Measurements from ENCODE around the gene TAX1BP1.
A peak's percentile ranks its signal among the peaks of the same experiment; 100 is the strongest.

The TAX1BP1 gene

GRCh38 chr7:27799212-27799611 is 59.2 kb downstream of the TAX1BP1 start:
- H3K9ac ChIP-seq (ENCODE audit: low read length) = no peak overlapping the region
- H3K4me1 ChIP-seq (ENCODE audit: control insufficient read depth, insufficient read depth, low read length) = no peaks in the 10 kb centered on the region
- no peaks in the 10 kb centered on the region for H3K27me3 ChIP-seq (ENCODE audit: control insufficient read depth, insufficient read depth, low read length)
- H3K36me3 ChIP-seq (ENCODE audit: control insufficient read depth, insufficient read depth, low read length) = peaks cover 4% of the 10 kb centered on the region
- no peak overlapping the region for H3K27ac ChIP-seq (ENCODE audit: low read depth, low read length)
- no peak overlapping the region for H3K4me3 ChIP-seq (ENCODE audit: low read length)

- peaks cover 4% of the 10 kb centered on the region for H3K36me3 ChIP-seq (ENCODE audit: control insufficient read depth, insufficient read depth, low read length)
- no peak overlapping the region for H3K9ac ChIP-seq (ENCODE audit: low read length)
- H3K27ac ChIP-seq (ENCODE audit: low read depth, low read length) = no peak overlapping the region
Observed at GRCh38 chr7:27802999-27803398, 63.0 kb downstream of the TAX1BP1 start.

GRCh38 chr7:27804139-27804538 is 64.2 kb downstream of the TAX1BP1 start:
- Histone ChIP-seq H3K4me1 (ENCODE audit: control insufficient read depth, insufficient read depth, low read length) (no peaks in the 10 kb centered on the region), H3K36me3 (ENCODE audit: control insufficient read depth, insufficient read depth, low read length) (peaks cover 4% of the 10 kb centered on the region), H3K4me3 (ENCODE audit: low read length) (no peak overlapping the region), H3K27ac (ENCODE audit: low read depth, low read length) (no peak overlapping the region), H3K9ac (ENCODE audit: low read length) (no peak overlapping the region), H3K27me3 (ENCODE audit: control insufficient read depth, insufficient read depth, low read length) (no peaks in the 10 kb centered on the region)

More at GRCh38 chr7:27802999-27803398, 63.0 kb downstream of the TAX1BP1 start:
- Histone ChIP-seq H3K4me3 (ENCODE audit: low read length) (no peak overlapping the region), H3K4me1 (ENCODE audit: control insufficient read depth, insufficient read depth, low read length) (no peaks in the 10 kb centered on the region), H3K27me3 (ENCODE audit: control insufficient read depth, insufficient read depth, low read length) (no peaks in the 10 kb centered on the region)

- Histone ChIP-seq H3K27ac (ENCODE audit: low read depth, low read length) (no peak overlapping the region), H3K36me3 (ENCODE audit: control insufficient read depth, insufficient read depth, low read length) (no peaks in the 10 kb centered on the region), H3K4me3 (ENCODE audit: low read length) (no peak overlapping the region), H3K9ac (ENCODE audit: low read length) (no peak overlapping the region), H3K27me3 (ENCODE audit: control insufficient read depth, insufficient read depth, low read length) (no peaks in the 10 kb centered on the region), H3K4me1 (ENCODE audit: control insufficient read depth, insufficient read depth, low read length) (no peaks in the 10 kb centered on the region)
Observed at GRCh38 chr7:27808626-27809025, 68.7 kb downstream of the TAX1BP1 start.

- H3K4me3 ChIP-seq (ENCODE audit: low read length) = no peak overlapping the region
- H3K27me3 ChIP-seq (ENCODE audit: control insufficient read depth, insufficient read depth, low read length) = no peaks in the 10 kb centered on the region
- no peak overlapping the region for H3K27ac ChIP-seq (ENCODE audit: low read depth, low read length)
- H3K36me3 ChIP-seq (ENCODE audit: control insufficient read depth, insufficient read depth, low read length) = no peaks in the 10 kb centered on the region
- H3K9ac ChIP-seq (ENCODE audit: low read length) = no peak overlapping the region
- H3K4me1 ChIP-seq (ENCODE audit: control insufficient read depth, insufficient read depth, low read length) = no peaks in the 10 kb centered on the region
Observed at GRCh38 chr7:27810186-27810585, 70.2 kb downstream of the TAX1BP1 start.

- Histone ChIP-seq H3K4me3 (ENCODE audit: low read length) (no peak overlapping the region), H3K27ac (ENCODE audit: low read depth, low read length) (no peak overlapping the region), H3K27me3 (ENCODE audit: control insufficient read depth, insufficient read depth, low read length) (no peaks in the 10 kb centered on the region), H3K36me3 (ENCODE audit: control insufficient read depth, insufficient read depth, low read length) (peaks cover 3% of the 10 kb centered on the region), H3K9ac (ENCODE audit: low read length) (no peak overlapping the region), H3K4me1 (ENCODE audit: control insufficient read depth, insufficient read depth, low read length) (no peaks in the 10 kb centered on the region)
Observed at GRCh38 chr7:27812706-27813105, 72.7 kb downstream of the TAX1BP1 start.

- H3K9ac ChIP-seq (ENCODE audit: low read length) = no peak overlapping the region
- H3K36me3 ChIP-seq (ENCODE audit: control insufficient read depth, insufficient read depth, low read length) = no peaks in the 10 kb centered on the region
- no peak overlapping the region for H3K27ac ChIP-seq (ENCODE audit: low read depth, low read length)
- no peaks in the 10 kb centered on the region for H3K27me3 ChIP-seq (ENCODE audit: control insufficient read depth, insufficient read depth, low read length)
- no peaks in the 10 kb centered on the region for H3K4me1 ChIP-seq (ENCODE audit: control insufficient read depth, insufficient read depth, low read length)
- H3K4me3 ChIP-seq (ENCODE audit: low read length) = no peak overlapping the region
Observed at GRCh38 chr7:27822245-27822644, 82.3 kb downstream of the TAX1BP1 start.

- no peaks in the 10 kb centered on the region for H3K36me3 ChIP-seq (ENCODE audit: control insufficient read depth, insufficient read depth, low read length)
Observed at GRCh38 chr7:27825891-27826290, 85.9 kb downstream of the TAX1BP1 start.

GRCh38 chr7:27826357-27826756 is 86.4 kb downstream of the TAX1BP1 start:
- Histone ChIP-seq H3K36me3 (ENCODE audit: control insufficient read depth, insufficient read depth, low read length) (no peaks in the 10 kb centered on the region), H3K27ac (ENCODE audit: low read depth, low read length) (no peak overlapping the region), H3K4me1 (ENCODE audit: control insufficient read depth, insufficient read depth, low read length) (no peaks in the 10 kb centered on the region), H3K4me3 (ENCODE audit: low read length) (no peak overlapping the region), H3K9ac (ENCODE audit: low read length) (no peak overlapping the region), H3K27me3 (ENCODE audit: control insufficient read depth, insufficient read depth, low read length) (no peaks in the 10 kb centered on the region)

More at GRCh38 chr7:27825891-27826290, 85.9 kb downstream of the TAX1BP1 start:
- Histone ChIP-seq H3K9ac (ENCODE audit: low read length) (no peak overlapping the region), H3K4me3 (ENCODE audit: low read length) (no peak overlapping the region), H3K27me3 (ENCODE audit: control insufficient read depth, insufficient read depth, low read length) (no peaks in the 10 kb centered on the region), H3K27ac (ENCODE audit: low read depth, low read length) (no peak overlapping the region), H3K4me1 (ENCODE audit: control insufficient read depth, insufficient read depth, low read length) (no peaks in the 10 kb centered on the region)

GRCh38 chr7:27834179-27834921 is 94.4 kb downstream of the TAX1BP1 start:
- Histone ChIP-seq H3K4me1 (ENCODE audit: control insufficient read depth, insufficient read depth, low read length) (peaks cover 8% of the 10 kb centered on the region), H3K4me3 (ENCODE audit: low read length) (no peak overlapping the region), H3K9ac (ENCODE audit: low read length) (no peak overlapping the region), H3K36me3 (ENCODE audit: control insufficient read depth, insufficient read depth, low read length) (no peaks in the 10 kb centered on the region), H3K27ac (ENCODE audit: low read depth, low read length) (peak overlapping the region; percentile 3), H3K27me3 (ENCODE audit: control insufficient read depth, insufficient read depth, low read length) (no peaks in the 10 kb centered on the region)

- peaks cover 8% of the 10 kb centered on the region for H3K4me1 ChIP-seq (ENCODE audit: control insufficient read depth, insufficient read depth, low read length)
- H3K27me3 ChIP-seq (ENCODE audit: control insufficient read depth, insufficient read depth, low read length) = no peaks in the 10 kb centered on the region
- no peak overlapping the region for H3K9ac ChIP-seq (ENCODE audit: low read length)
- H3K27ac ChIP-seq (ENCODE audit: low read depth, low read length) = no peak overlapping the region
- H3K36me3 ChIP-seq (ENCODE audit: control insufficient read depth, insufficient read depth, low read length) = no peaks in the 10 kb centered on the region
- no peak overlapping the region for H3K4me3 ChIP-seq (ENCODE audit: low read length)
Observed at GRCh38 chr7:27835376-27835775, 95.4 kb downstream of the TAX1BP1 start.

GRCh38 chr7:27836536-27836935 is 96.6 kb downstream of the TAX1BP1 start:
- H3K36me3 ChIP-seq (ENCODE audit: control insufficient read depth, insufficient read depth, low read length) = no peaks in the 10 kb centered on the region

GRCh38 chr7:27839099-27839498 is 99.1 kb downstream of the TAX1BP1 start:
- H3K4me1 ChIP-seq (ENCODE audit: control insufficient read depth, insufficient read depth, low read length) = peaks cover 9% of the 10 kb centered on the region
- no peaks in the 10 kb centered on the region for H3K36me3 ChIP-seq (ENCODE audit: control insufficient read depth, insufficient read depth, low read length)
- H3K4me3 ChIP-seq (ENCODE audit: low read length) = no peak overlapping the region
- no peak overlapping the region for H3K27ac ChIP-seq (ENCODE audit: low read depth, low read length)
- H3K27me3 ChIP-seq (ENCODE audit: control insufficient read depth, insufficient read depth, low read length) = no peaks in the 10 kb centered on the region
- H3K9ac ChIP-seq (ENCODE audit: low read length) = no peak overlapping the region

More at GRCh38 chr7:27836536-27836935, 96.6 kb downstream of the TAX1BP1 start:
- Histone ChIP-seq H3K4me1 (ENCODE audit: control insufficient read depth, insufficient read depth, low read length) (peaks cover 8% of the 10 kb centered on the region), H3K4me3 (ENCODE audit: low read length) (no peak overlapping the region), H3K27me3 (ENCODE audit: control insufficient read depth, insufficient read depth, low read length) (no peaks in the 10 kb centered on the region), H3K27ac (ENCODE audit: low read depth, low read length) (no peak overlapping the region), H3K9ac (ENCODE audit: low read length) (no peak overlapping the region)
